Trophoblast cell (in vitro differentiated cells and primary cell): ENCODE measurements around the gene CLEC3B.

ENCODE experiments used
- DNase-seq, 2 donors: peaks; one replicate each; pipeline ENCODE4 v3.0.0-alpha.2; 2016
- H2AFZ ChIP-seq: 2 replicates; pipeline ENCODE4 v1.6.1; 2013; ENCODE audit warnings: low read length, moderate library complexity, mild to moderate bottlenecking; ENCODE audit not compliant: insufficient read depth, poor library complexity
- H2AK5ac ChIP-seq: 2 replicates; pipeline ENCODE4 v1.6.1; 2013; ENCODE audit warnings: mild to moderate bottlenecking, low read length
- H2BK120ac ChIP-seq: 2 replicates; pipeline ENCODE4 v1.6.1; 2013; ENCODE audit warnings: low read length, mild to moderate bottlenecking, moderate library complexity; ENCODE audit not compliant: insufficient read depth, poor library complexity
- H2BK12ac ChIP-seq: 2 replicates; pipeline ENCODE4 v1.6.1; 2013; ENCODE audit warnings: mild to moderate bottlenecking, low read length, moderate library complexity
- H2BK5ac ChIP-seq: 2 replicates; pipeline ENCODE4 v1.6.1; 2013; ENCODE audit warnings: low read length, low read depth, moderate library complexity, mild to moderate bottlenecking; ENCODE audit not compliant: poor library complexity
- H3K14ac ChIP-seq: 2 replicates; pipeline ENCODE4 v1.6.1; 2013; ENCODE audit warnings: mild to moderate bottlenecking, low read length
- H3K18ac ChIP-seq: 2 replicates; pipeline ENCODE4 v1.6.1; 2013; ENCODE audit warnings: mild to moderate bottlenecking, low read length
- H3K23ac ChIP-seq: 2 replicates; pipeline ENCODE4 v1.6.1; 2013; ENCODE audit warnings: low read length
- H3K27ac ChIP-seq: 2 replicates; pipeline ENCODE4 v1.5.1; 2013; ENCODE audit warnings: low read depth, mild to moderate bottlenecking, inconsistent platforms, low read length, moderate library complexity
- H3K27me3 ChIP-seq: 2 replicates; pipeline ENCODE4 v1.6.1; 2013; ENCODE audit warnings: inconsistent platforms, mild to moderate bottlenecking, low read length, moderate library complexity; ENCODE audit not compliant: insufficient read depth
- H3K36me3 ChIP-seq, 2 experiments: 1 replicate in 1 of 2; 2 replicates in 1 of 2; pipeline ENCODE4 v1.6.1; 2013; ENCODE audit warnings: low read length in 2 of 2, mild to moderate bottlenecking in 2 of 2, moderate library complexity in 1 of 2; ENCODE audit not compliant: insufficient read depth in 2 of 2, control insufficient read depth in 1 of 2
- H3K4ac ChIP-seq: 2 replicates; pipeline ENCODE4 v1.6.1; 2013; ENCODE audit warnings: low read depth, mild to moderate bottlenecking, low read length, moderate library complexity
- H3K4me1 ChIP-seq, 2 experiments: 1 replicate in 1 of 2; 2 replicates in 1 of 2; pipeline ENCODE4 v1.6.1; 2013; ENCODE audit warnings: low read length in 2 of 2, mild to moderate bottlenecking in 2 of 2, moderate library complexity in 1 of 2; ENCODE audit not compliant: insufficient read depth in 2 of 2, control insufficient read depth in 1 of 2
- H3K4me2 ChIP-seq: 2 replicates; pipeline ENCODE4 v1.6.1; 2013; ENCODE audit warnings: inconsistent platforms, mild to moderate bottlenecking, low read length, moderate library complexity
- H3K4me3 ChIP-seq: 2 replicates; pipeline ENCODE4 v1.5.1; 2013; ENCODE audit warnings: mild to moderate bottlenecking, low read depth, low read length, inconsistent platforms
- H3K79me1 ChIP-seq: one replicate; pipeline ENCODE4 v1.6.1; 2013; ENCODE audit warnings: low read length
- H3K79me2 ChIP-seq: 2 replicates; pipeline ENCODE4 v1.6.1; 2013; ENCODE audit warnings: low read length, mild to moderate bottlenecking; ENCODE audit not compliant: control insufficient read depth, insufficient read depth, poor library complexity
- H3K9ac ChIP-seq: 2 replicates; pipeline ENCODE4 v1.6.1; 2013; ENCODE audit warnings: mild to moderate bottlenecking, low read length
- H3K9me3 ChIP-seq: 2 replicates; pipeline ENCODE4 v1.6.1; 2013; ENCODE audit warnings: low read depth, mild to moderate bottlenecking, control low read depth, inconsistent platforms, low read length; ENCODE audit not compliant: insufficient read depth
- H4K12ac ChIP-seq: 2 replicates; pipeline ENCODE4 v1.6.1; 2013; ENCODE audit warnings: low read depth, mild to moderate bottlenecking, low read length, moderate library complexity
- H4K8ac ChIP-seq: 2 replicates; pipeline ENCODE4 v1.6.1; 2013; ENCODE audit warnings: low read depth, mild to moderate bottlenecking, low read length, moderate library complexity
- H4K91ac ChIP-seq: one replicate; pipeline ENCODE4 v1.6.1; 2013; ENCODE audit warnings: low read depth, mild to moderate bottlenecking, low read length, moderate library complexity
- WGBS: extraction: QIAGEN DNeasy Blood & Tissue Kit; methylation state at CpG from one replicate; pipeline ENCODE4 v1.1.7; 2013; ENCODE audit warnings: missing lambda C conversion rate; ENCODE audit not compliant: insufficient read length, insufficient coverage; ENCODE audit errors: extremely low coverage; 5-methylcytosine and 5-hydroxymethylcytosine counted together

CLEC3B gene

DNA sequence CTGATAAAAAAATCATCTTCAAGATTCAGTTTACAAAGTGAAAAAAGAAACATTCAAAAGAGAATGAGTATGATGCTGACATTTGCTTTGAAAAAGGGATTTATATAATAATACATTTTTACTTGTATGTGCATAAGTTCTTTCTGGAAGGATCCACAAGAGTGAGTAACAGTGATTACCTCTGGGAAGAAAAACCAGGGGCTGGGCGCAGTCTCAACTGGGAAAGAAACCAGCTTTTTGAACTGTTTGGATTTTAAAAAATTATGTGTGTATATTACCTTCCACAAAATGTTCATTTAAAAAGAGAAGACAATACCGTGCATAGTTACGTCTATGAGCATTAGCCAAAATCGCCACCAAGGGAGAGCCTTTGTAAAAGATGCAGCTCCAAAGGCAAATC lies 1.3 kb downstream of the CLEC3B start:
- H3K4me2 ChIP-seq, result no peak overlapping the region
- no CpG with 5 or more reads among the region's 4 CpGs for WGBS

DNA sequence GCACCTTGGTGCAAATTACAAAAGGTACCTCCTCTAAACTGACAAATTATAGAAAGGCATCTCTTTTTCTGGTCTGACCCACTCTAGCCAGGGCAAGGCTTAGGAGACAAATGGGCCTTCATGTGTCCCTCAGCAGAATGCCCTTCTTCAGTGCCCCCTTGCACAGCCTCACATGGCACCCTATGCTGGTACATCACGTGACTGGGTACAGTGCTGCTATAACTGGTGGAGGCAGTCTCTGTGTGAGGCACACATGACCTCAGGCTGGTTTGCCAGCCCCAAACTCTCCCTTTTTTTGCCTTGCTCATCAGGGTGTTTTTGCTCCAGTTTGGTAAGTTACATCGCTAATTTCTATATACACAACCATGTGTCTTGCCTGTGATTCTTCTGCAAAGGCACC lies 3.1 kb downstream of the CLEC3B start:
- Histone ChIP-seq H4K12ac (no peak overlapping the region), H3K9ac (no peak overlapping the region), H3K36me3 (no peaks in the 10 kb centered on the region), H3K79me1 (no peaks in the 10 kb centered on the region), H2BK120ac (no peak overlapping the region), H2AK5ac (no peak overlapping the region), H3K4ac (no peak overlapping the region), H4K91ac (no peak overlapping the region), H3K4me2 (no peak overlapping the region), H2AFZ (no peak overlapping the region), H3K14ac (no peak overlapping the region), H3K4me1 (peaks cover 0 to 5% of the 10 kb centered on the region in 2 experiments), H3K18ac (no peak overlapping the region), H3K4me3 (no peak overlapping the region), H3K79me2 (no peaks in the 10 kb centered on the region), H3K23ac (no peak overlapping the region), H3K27ac (no peak overlapping the region), H2BK5ac (no peak overlapping the region), H3K27me3 (no peaks in the 10 kb centered on the region), H3K9me3 (peaks cover 5% of the 10 kb centered on the region), H2BK12ac (no peak overlapping the region), H4K8ac (no peak overlapping the region)
- DNase-seq, result peak in 1 of 2 donors; percentile 19
- no CpG with 5 or more reads among the region's 2 CpGs for WGBS

More for the DNA sequence above, 1.3 kb downstream of the CLEC3B start:
- Histone ChIP-seq H4K12ac (no peak overlapping the region), H3K79me1 (no peaks in the 10 kb centered on the region), H3K9ac (no peak overlapping the region), H4K8ac (no peak overlapping the region), H2AFZ (no peak overlapping the region), H3K4me3 (no peak overlapping the region), H3K27ac (no peak overlapping the region), H3K18ac (no peak overlapping the region), H4K91ac (no peak overlapping the region), H3K36me3 (no peaks in the 10 kb centered on the region), H3K79me2 (no peaks in the 10 kb centered on the region), H3K14ac (no peak overlapping the region), H3K4me1 (peaks cover 0 to 5% of the 10 kb centered on the region in 2 experiments), H2BK5ac (no peak overlapping the region), H2AK5ac (no peak overlapping the region), H3K27me3 (no peaks in the 10 kb centered on the region), H3K4ac (no peak overlapping the region), H2BK12ac (no peak overlapping the region), H3K23ac (no peak overlapping the region), H2BK120ac (no peak overlapping the region), H3K9me3 (peaks cover 5% of the 10 kb centered on the region)
- no peak for DNase-seq

DNA sequence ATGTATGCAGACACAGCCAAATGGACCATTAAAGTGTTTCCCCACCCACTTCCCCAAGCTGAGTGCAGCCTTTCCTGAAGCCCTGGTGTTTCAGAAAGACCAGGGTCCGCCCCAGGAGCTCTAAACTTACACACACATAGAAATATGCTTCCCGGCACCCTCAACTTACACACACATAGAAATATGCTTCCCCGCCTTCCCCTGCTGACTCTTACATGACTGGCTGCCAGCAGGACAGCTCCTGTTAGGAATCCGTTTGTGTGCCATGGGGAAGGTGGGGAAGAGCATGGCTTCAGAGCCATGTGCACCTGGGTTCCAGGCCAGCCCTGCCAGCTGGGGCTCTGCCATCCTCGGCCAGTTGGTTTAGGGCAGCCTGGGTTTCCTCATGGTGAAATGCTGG lies 3.6 kb downstream of the CLEC3B start:
- Histone ChIP-seq H3K27me3 (no peaks in the 10 kb centered on the region), H2BK5ac (no peak overlapping the region), H3K79me2 (no peaks in the 10 kb centered on the region), H4K91ac (no peak overlapping the region), H3K4me1 (peaks cover 0 to 5% of the 10 kb centered on the region in 2 experiments), H3K9me3 (peaks cover 5% of the 10 kb centered on the region), H3K14ac (no peak overlapping the region), H3K4ac (no peak overlapping the region), H2AK5ac (no peak overlapping the region), H3K79me1 (no peaks in the 10 kb centered on the region), H2AFZ (no peak overlapping the region), H3K36me3 (no peaks in the 10 kb centered on the region), H3K4me2 (no peak overlapping the region), H2BK120ac (no peak overlapping the region), H3K18ac (no peak overlapping the region), H2BK12ac (no peak overlapping the region), H3K9ac (no peak overlapping the region), H3K4me3 (no peak overlapping the region), H4K8ac (no peak overlapping the region), H4K12ac (no peak overlapping the region), H3K23ac (no peak overlapping the region), H3K27ac (no peak overlapping the region)
- DNase-seq, result peak; percentile 86
- WGBS, result no CpG with 5 or more reads among the region's 5 CpGs

DNA sequence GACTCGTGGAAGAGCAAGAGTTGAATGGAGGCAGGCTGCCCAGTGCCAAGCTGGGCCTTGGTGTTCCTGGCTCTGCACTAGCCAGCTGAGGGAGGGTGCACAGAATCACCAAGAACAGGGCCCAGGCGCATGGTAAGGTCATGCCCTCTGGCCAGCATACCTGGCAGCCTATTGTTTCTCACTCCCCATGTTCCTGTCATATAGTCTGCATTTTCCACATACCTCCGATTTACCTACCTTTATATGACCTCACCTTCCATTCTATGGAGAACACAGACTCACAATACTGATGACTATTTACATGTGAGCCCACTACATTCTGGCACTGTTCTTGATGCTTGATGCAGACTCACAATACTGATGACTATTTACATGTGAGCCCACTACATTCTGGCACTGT lies 5.4 kb downstream of the CLEC3B start:
- no peaks in the 10 kb centered on the region for H3K36me3 ChIP-seq
- WGBS, result no CpG with 5 or more reads among the region's 3 CpGs
- H3K79me1 ChIP-seq, result no peaks in the 10 kb centered on the region

More for the DNA sequence above, 5.4 kb downstream of the CLEC3B start:
- Histone ChIP-seq H2BK12ac (no peak overlapping the region), H4K8ac (no peak overlapping the region), H3K23ac (no peak overlapping the region), H2AFZ (no peak overlapping the region), H4K12ac (no peak overlapping the region), H3K4me2 (no peak overlapping the region), H2BK5ac (no peak overlapping the region), H3K18ac (no peak overlapping the region), H3K9ac (no peak overlapping the region), H3K27ac (no peak overlapping the region), H3K14ac (no peak overlapping the region), H3K4me3 (no peak overlapping the region), H3K9me3 (peaks cover 3% of the 10 kb centered on the region), H3K4me1 (peaks cover 0 to 9% of the 10 kb centered on the region in 2 experiments), H2BK120ac (no peak overlapping the region), H3K27me3 (peaks cover 11% of the 10 kb centered on the region), H3K79me2 (no peaks in the 10 kb centered on the region), H4K91ac (no peak overlapping the region), H2AK5ac (no peak overlapping the region), H3K4ac (no peak overlapping the region)
- peak; percentile 48 to 82 for DNase-seq
